MM.1S (cell line): Measurements from ENCODE around the gene MFAP2.

ENCODE experiments used
- DNase-seq: peaks from one replicate; pipeline ENCODE4 v3.0.0-alpha.2; 2015
- H2AFZ ChIP-seq: fragments of 300-600 bp; sonication (generic); 2 replicates; pipeline ENCODE4 v1.6.0; 2016; ENCODE audit warnings: antibody characterized with exemption, low read length
- H3F3A ChIP-seq: fragments of 300-600 bp; sonication (generic); 2 replicates; pipeline ENCODE4 v1.6.1; 2016; ENCODE audit warnings: mild to moderate bottlenecking, antibody characterized with exemption, low read length, moderate library complexity, mixed read lengths; ENCODE audit not compliant: insufficient read depth
- H3K27ac ChIP-seq: fragments of 300-600 bp; sonication (generic); 2 replicates; pipeline ENCODE4 v1.5.1; 2016; ENCODE audit warnings: mild to moderate bottlenecking, low read length
- H3K27me3 ChIP-seq: fragments of 300-600 bp; sonication (generic); replicated peaks from 2 replicates; pipeline ENCODE4 v1.6.0; 2016; ENCODE audit warnings: low read length; ENCODE audit not compliant: insufficient read depth
- H3K36me3 ChIP-seq: fragments of 300-600 bp; sonication (generic); replicated peaks from 2 replicates; pipeline ENCODE4 v1.6.1; 2016; ENCODE audit warnings: mild to moderate bottlenecking, low read length, mixed read lengths; ENCODE audit not compliant: insufficient read depth
- H3K4me1 ChIP-seq: fragments of 300-600 bp; sonication (generic); 2 replicates; pipeline ENCODE4 v1.6.1; 2016; ENCODE audit warnings: low read length, mixed read lengths
- H3K4me2 ChIP-seq: fragments of 300-600 bp; sonication (generic); 2 replicates; pipeline ENCODE4 v1.6.0; 2016; ENCODE audit warnings: low read depth, low read length
- H3K4me3 ChIP-seq: fragments of 300-600 bp; sonication (generic); 2 replicates; pipeline ENCODE4 v1.5.1; 2016; ENCODE audit warnings: low read length, mixed read lengths
- H3K79me2 ChIP-seq: fragments of 300-600 bp; sonication (generic); 2 replicates; pipeline ENCODE4 v1.6.1; 2016; ENCODE audit warnings: mixed run types, low read length, mixed read lengths
- H3K9ac ChIP-seq: fragments of 300-600 bp; sonication (generic); 2 replicates; pipeline ENCODE4 v1.6.1; 2016; ENCODE audit warnings: low read length, mixed read lengths
- H3K9me2 ChIP-seq: fragments of 300-600 bp; sonication (generic); replicated peaks from 2 replicates; pipeline ENCODE4 v1.6.1; 2016; ENCODE audit warnings: mild to moderate bottlenecking, low read length, mixed read lengths; ENCODE audit not compliant: insufficient read depth
- H3K9me3 ChIP-seq: fragments of 300-600 bp; sonication (generic); replicated peaks from 2 replicates; pipeline ENCODE4 v1.6.1; 2016; ENCODE audit warnings: mild to moderate bottlenecking, low read length, mixed read lengths; ENCODE audit not compliant: insufficient read depth
- H4K20me1 ChIP-seq: fragments of 300-600 bp; sonication (generic); 2 replicates; pipeline ENCODE4 v1.6.1; 2016; ENCODE audit warnings: mild to moderate bottlenecking, low read length, moderate library complexity, mixed read lengths; ENCODE audit not compliant: insufficient read depth
- CTCF ChIP-seq: fragments of 300-600 bp; sonication (generic); IDR thresholded peaks from 2 replicates; pipeline ENCODE4 v1.5.1; 2016; ENCODE audit warnings: antibody characterized with exemption, low read length, mixed read lengths
- EZH2 ChIP-seq: fragments of 300-600 bp; sonication (generic); optimal IDR thresholded peaks from 2 replicates; pipeline ENCODE3; 2017; ENCODE audit warnings: low read depth, mild to moderate bottlenecking, antibody characterized with exemption, low read length, mixed read lengths
- EZH2phosphoT487 ChIP-seq: fragments of 300-600 bp; sonication (generic); IDR thresholded peaks from 2 replicates; pipeline ENCODE4 v1.6.1; 2018; ENCODE audit warnings: antibody characterized with exemption, low read length

The MFAP2 gene

GRCh38 chr1:16969651-16970050, 10.8 kb downstream of the MFAP2 start:
- H3K9me3 ChIP-seq, result no peaks in the 10 kb centered on the region
- H3K36me3 ChIP-seq, result no peaks in the 10 kb centered on the region
- no peaks in the 10 kb centered on the region for H3K4me1 ChIP-seq
- no peaks in the 10 kb centered on the region for H4K20me1 ChIP-seq
- H3K4me3 ChIP-seq, result no peak overlapping the region
- H3K9ac ChIP-seq, result no peak overlapping the region
- TF ChIP-seq EZH2phosphoT487 (no peak), EZH2 (no peak), CTCF (no peak)
- H3K27me3 ChIP-seq, result no peaks in the 10 kb centered on the region
- H3K9me2 ChIP-seq, result no peaks in the 10 kb centered on the region
- no peaks in the 10 kb centered on the region for H3F3A ChIP-seq
- H2AFZ ChIP-seq, result no peak overlapping the region
- no peak overlapping the region for H3K4me2 ChIP-seq
- no peak for DNase-seq
- H3K79me2 ChIP-seq, result no peaks in the 10 kb centered on the region
- no peak overlapping the region for H3K27ac ChIP-seq

GRCh38 chr1:16969057-16969611, 11.3 kb downstream of the MFAP2 start:
- Histone ChIP-seq H3F3A (no peaks in the 10 kb centered on the region), H3K27me3 (no peaks in the 10 kb centered on the region), H3K4me3 (no peak overlapping the region), H3K36me3 (no peaks in the 10 kb centered on the region), H2AFZ (no peak overlapping the region), H3K9ac (no peak overlapping the region), H3K9me2 (no peaks in the 10 kb centered on the region), H3K9me3 (no peaks in the 10 kb centered on the region), H3K4me2 (no peak overlapping the region), H3K4me1 (no peaks in the 10 kb centered on the region), H3K79me2 (no peaks in the 10 kb centered on the region), H4K20me1 (no peaks in the 10 kb centered on the region), H3K27ac (no peak overlapping the region)
- no peak for DNase-seq
- TF ChIP-seq EZH2phosphoT487, result no peak
- no peak for TF ChIP-seq CTCF
- TF ChIP-seq EZH2, result no peak

- H3K9ac ChIP-seq, result no peak overlapping the region
- no peaks in the 10 kb centered on the region for H3K9me3 ChIP-seq
- H4K20me1 ChIP-seq, result no peaks in the 10 kb centered on the region
- no peak overlapping the region for H3K4me3 ChIP-seq
- DNase-seq, result no peak
- H3K79me2 ChIP-seq, result no peaks in the 10 kb centered on the region
- TF ChIP-seq EZH2, result no peak
- no peak for TF ChIP-seq EZH2phosphoT487
- no peak for TF ChIP-seq CTCF
- H3K36me3 ChIP-seq, result no peaks in the 10 kb centered on the region
- H3K4me1 ChIP-seq, result no peaks in the 10 kb centered on the region
- no peak overlapping the region for H3K27ac ChIP-seq
- H3K9me2 ChIP-seq, result no peaks in the 10 kb centered on the region
- no peak overlapping the region for H3K4me2 ChIP-seq
- H3K27me3 ChIP-seq, result no peaks in the 10 kb centered on the region
- no peak overlapping the region for H2AFZ ChIP-seq
- H3F3A ChIP-seq, result no peaks in the 10 kb centered on the region
Observed at GRCh38 chr1:16968372-16968771, 12.0 kb downstream of the MFAP2 start.
